ENCODE measurements around the gene FOXB1. TPM values are rescaled to one million over a fixed set of nuclear protein-coding genes. Genes with fewer than 3 reads are reported as not detected.

Gene FOXB1
- total RNA-seq, 1 donor from 2014 or later: not detected

- TF ChIP-seq CTCF (IDR thresholded peaks at IDR 0.05; ENCODE audit: unreplicated experiment): no peak
- no peak overlapping the region for H3K4me3 Mint-ChIP-seq
- H3K36me3 Mint-ChIP-seq: no peaks in the 10 kb centered on the region
- no peak overlapping the region for H3K27ac Mint-ChIP-seq
- no peak for DNase-seq (ENCODE audit: low spot score in 2 of 2, unreplicated experiment in 2 of 2)
- no peaks in the 10 kb centered on the region for H3K9me3 Mint-ChIP-seq
- peaks cover 6% of the 10 kb centered on the region for H3K4me1 Mint-ChIP-seq
- peaks cover 100% of the 10 kb centered on the region for H3K27me3 Mint-ChIP-seq (ENCODE audit: low read depth)
Observed at GRCh38 chr15:59995568-59996297, 8.4 kb upstream of the FOXB1 start.

GRCh38 chr15:59996298-59997041 lies 7.6 kb upstream of the FOXB1 start:
- no peaks in the 10 kb centered on the region for H3K36me3 Mint-ChIP-seq
- peaks cover 100% of the 10 kb centered on the region for H3K27me3 Mint-ChIP-seq (ENCODE audit: low read depth)
- no peak overlapping the region for H3K4me3 Mint-ChIP-seq
- no peak overlapping the region for H3K27ac Mint-ChIP-seq
- peaks cover 6% of the 10 kb centered on the region for H3K4me1 Mint-ChIP-seq
- TF ChIP-seq CTCF (IDR thresholded peaks at IDR 0.05; ENCODE audit: unreplicated experiment): no peak
- DNase-seq (ENCODE audit: low spot score in 2 of 2, unreplicated experiment in 2 of 2): no peak
- H3K9me3 Mint-ChIP-seq: no peaks in the 10 kb centered on the region

- no peak for TF ChIP-seq CTCF (IDR thresholded peaks at IDR 0.05; ENCODE audit: unreplicated experiment)
- no peaks in the 10 kb centered on the region for H3K36me3 Mint-ChIP-seq
- H3K27ac Mint-ChIP-seq: no peak overlapping the region
- peaks cover 6% of the 10 kb centered on the region for H3K4me1 Mint-ChIP-seq
- peaks cover 100% of the 10 kb centered on the region for H3K27me3 Mint-ChIP-seq (ENCODE audit: low read depth)
- no peak for DNase-seq (ENCODE audit: low spot score in 2 of 2, unreplicated experiment in 2 of 2)
- no peak overlapping the region for H3K4me3 Mint-ChIP-seq
- H3K9me3 Mint-ChIP-seq: no peaks in the 10 kb centered on the region
Observed at GRCh38 chr15:59997070-59997701, 6.9 kb upstream of the FOXB1 start.

GRCh38 chr15:59998305-59998949 lies 5.7 kb upstream of the FOXB1 start:
- Mint-ChIP-seq H3K9me3 (no peaks in the 10 kb centered on the region), H3K27ac (no peak overlapping the region), H3K4me1 (peaks cover 6% of the 10 kb centered on the region), H3K36me3 (no peaks in the 10 kb centered on the region), H3K27me3 (ENCODE audit: low read depth) (peaks cover 100% of the 10 kb centered on the region), H3K4me3 (no peak overlapping the region)
- TF ChIP-seq CTCF (IDR thresholded peaks at IDR 0.05; ENCODE audit: unreplicated experiment): no peak
- no peak for DNase-seq (ENCODE audit: low spot score in 2 of 2, unreplicated experiment in 2 of 2)

- TF ChIP-seq CTCF (IDR thresholded peaks at IDR 0.05; ENCODE audit: unreplicated experiment): no peak
- Mint-ChIP-seq H3K4me1 (peaks cover 6% of the 10 kb centered on the region), H3K36me3 (no peaks in the 10 kb centered on the region), H3K27me3 (ENCODE audit: low read depth) (peaks cover 100% of the 10 kb centered on the region), H3K9me3 (no peaks in the 10 kb centered on the region), H3K4me3 (no peak overlapping the region), H3K27ac (no peak overlapping the region)
- no peak for DNase-seq (ENCODE audit: low spot score in 2 of 2, unreplicated experiment in 2 of 2)
Observed at GRCh38 chr15:59998950-59999611, 5.0 kb upstream of the FOXB1 start.

All from mesothelial cell of epicardium (in vitro differentiated cells).